NB4 (cell line): ENCODE results near the gene SYT12.

Source experiments
- CTCF ChIP-seq: IDR thresholded peaks from one replicate; pipeline ENCODE4 v1.5.1; 2012; ENCODE audit warnings: low read depth, low read length
- POLR2A ChIP-seq: IDR thresholded peaks from 2 replicates; pipeline ENCODE4 v1.6.1; 2011; ENCODE audit warnings: mild to moderate bottlenecking; ENCODE audit not compliant: insufficient read length; ENCODE audit errors: extremely low read depth

GRCh38 chr11:67051180-67051893 lies 28.4 kb downstream of the SYT12 start:
- TF ChIP-seq CTCF, result no peak
- no peak for TF ChIP-seq POLR2A
